GM10248 (cell line): ENCODE data around the gene RRP36.
A peak's percentile ranks its signal among the peaks of the same experiment; 100 is the strongest.

Experiments
- CTCF ChIA-PET: fragments of 300-600 bp; sonication (Branson Sonifier 250); formaldehyde crosslinking; extraction: SDS; loops from one replicate; lab custom pipeline; 2021; ENCODE audit warnings: antibody characterized with exemption; lab: Yijun Ruan, JAX
- POLR2A ChIA-PET: fragments of 350-650 bp; sonication (Branson Sonifier 250); formaldehyde crosslinking; extraction: SDS; loops from one replicate; lab custom pipeline; 2020; ENCODE audit warnings: antibody characterized with exemption; lab: Yijun Ruan, JAX
- DNase-seq: peaks from one replicate; pipeline ENCODE4 v3.0.0; 2012; ENCODE audit errors: extremely low spot score
- CTCF ChIP-seq: IDR thresholded peaks from 2 replicates; pipeline ENCODE4 v1.5.1; 2012; ENCODE audit warnings: mild to moderate bottlenecking, low read depth; ENCODE audit errors: extremely low read depth, missing control alignments, control extremely low read depth

Gene RRP36

GRCh38 chr6:43045371-43045930 lies 24.0 kb downstream of the RRP36 start:
- DNase-seq: no peak
- ChIA-PET POLR2A (interaction anchor here (0.5 kb wide), 1 partner anchor 23 kb away, joined by 6 read pairs; no protein-coding TSS in a partner anchor), CTCF (interaction anchor here (1.3 kb wide), 1 partner anchor 11 kb away, joined by 4 read pairs; no protein-coding TSS in a partner anchor)
- TF ChIP-seq CTCF: no peak

GRCh38 chr6:43047998-43048397 lies 26.6 kb downstream of the RRP36 start:
- CTCF ChIA-PET: interaction anchor here (1.6 kb wide), 1 partner anchor 95 kb away, joined by 7 read pairs; no protein-coding TSS in a partner anchor

GRCh38 chr6:43050981-43051380 lies 29.6 kb downstream of the RRP36 start:
- TF ChIP-seq CTCF: no peak
- DNase-seq: no peak
- ChIA-PET POLR2A (interaction anchor here (0.5 kb wide), 1 partner anchor 263 kb away, joined by 4 read pairs; no protein-coding TSS in a partner anchor), CTCF (interaction anchor here (1.3 to 1.5 kb wide), 3 partner anchors 29 to 455 kb away, joined by 3 read pairs; partner anchors contain the start of gene RRP36)

More at GRCh38 chr6:43047998-43048397, 26.6 kb downstream of the RRP36 start:
- no peak for TF ChIP-seq CTCF
- POLR2A ChIA-PET: interaction anchor here (1.0 to 1.3 kb wide), 2 partner anchors 11 to 34 kb away, joined by 3 to 5 read pairs; partner anchors contain the start of genes KLC4, KLHDC3 and MRPL2
- DNase-seq: no peak

- no peak for DNase-seq
- ChIA-PET CTCF (no interaction called here), POLR2A (no interaction called here)
- TF ChIP-seq CTCF: no peak
These were observed 30.9 kb downstream of the RRP36 start for GRCh38 chr6:43052225-43052841.

GRCh38 chr6:43052842-43053544 lies 31.6 kb downstream of the RRP36 start:
- ChIA-PET CTCF (interaction anchor here (1.0 to 1.3 kb wide), 3 partner anchors 9 to 43 kb away, joined by 3 read pairs; partner anchors contain the start of gene RRP36), POLR2A (interaction anchor here (1.4 kb wide), 1 partner anchor 123 kb away, joined by 3 read pairs; no protein-coding TSS in a partner anchor)
- TF ChIP-seq CTCF: no peak
- DNase-seq: peak; percentile 48
